Mucosa of descending colon (tissue), 3 donors: Measurements from ENCODE around the gene NR2F1. TPM values are rescaled to one million over a fixed set of nuclear protein-coding genes. Genes with fewer than 3 reads are reported as not detected.

ENCODE experiments used
- ATAC-seq: fragments of 200-7000 bp; cut with Tn5 transposase; one replicate; pipeline ENCODE4 v1.9.1; 2020; ENCODE audit warnings: mild to moderate bottlenecking, moderate library complexity
- DNase-seq, 3 donors: peaks; one replicate each; pipeline ENCODE4 v3.0.0-alpha.2; 2020
- H3K36me3 ChIP-seq: fragments of 200-600 bp; one replicate; pipeline ENCODE4 v1.8.0; 2021; ENCODE audit warnings: low read depth, mild to moderate bottlenecking
- H3K4me1 ChIP-seq: fragments of 200-600 bp; one replicate; pipeline ENCODE4 v1.8.0; 2021; ENCODE audit warnings: low read depth, mild to moderate bottlenecking
- H3K4me3 ChIP-seq: fragments of 200-600 bp; one replicate; pipeline ENCODE4 v1.8.0; 2021; ENCODE audit warnings: mild to moderate bottlenecking
- H3K9me3 ChIP-seq: fragments of 200-600 bp; one replicate; pipeline ENCODE4 v1.8.0; 2021; ENCODE audit warnings: mild to moderate bottlenecking
- CTCF ChIP-seq: fragments of 200-600 bp; IDR thresholded peaks from one replicate; pipeline ENCODE4 v1.8.0; 2022; ENCODE audit warnings: antibody characterized with exemption, mild to moderate bottlenecking
- intact Hi-C, 2 donors: fragments of 100-400 bp; cut with DNase I in 1 of 2; cut with micrococcal nuclease in 1 of 2; formaldehyde crosslinking; loops; one replicate each; pipeline versions ENCODE4 v1.11.0 to v1.11.1; 2022; cut with DNase I, micrococcal nuclease
- total RNA-seq, 3 donors: library from RNA; stranded (reverse); fragmentation: NEBNext Ultra II Directional in 2 of 3; extraction: Animal tissue kit (Norgen Biotek cat#: 25700) in 2 of 3; gene quantifications; one replicate each; pipeline versions ENCODE4 v1.2.1 to v1.2.4, GENCODE V29; 2021 to 2023
- donor health status: DM: no; HTN: no; CAD: no; lungs with moderate emphysema.
- donor health status: DM: no; HTN: no; CAD: no.
- donor health status: DM: no; HTN: yes; CAD: no.

Gene NR2F1
- total RNA-seq, 3 donors from 2014 or later: 2.3 to 9.1 (median 6.2) TPM

GRCh38 chr5:93592883-93593282, 9.9 kb downstream of the NR2F1 start:
- no peaks in the 10 kb centered on the region for H3K9me3 ChIP-seq
- no peaks in the 10 kb centered on the region for H3K36me3 ChIP-seq
- DNase-seq (no peak), ATAC-seq (no peak)
- intact Hi-C loops: no loop called here
- no peak overlapping the region for H3K4me3 ChIP-seq
- peaks cover 2% of the 10 kb centered on the region for H3K4me1 ChIP-seq
- no peak for TF ChIP-seq CTCF

- Histone ChIP-seq H3K9me3 (no peaks in the 10 kb centered on the region), H3K4me3 (no peak overlapping the region), H3K4me1 (peaks cover 2% of the 10 kb centered on the region), H3K36me3 (no peaks in the 10 kb centered on the region)
- ATAC-seq (no peak), DNase-seq (no peak)
- intact Hi-C loops: no loop called here
- no peak for TF ChIP-seq CTCF
Measured at GRCh38 chr5:93593476-93594131, 10.6 kb downstream of the NR2F1 start.

- intact Hi-C loops: no loop called here
- no peak for TF ChIP-seq CTCF
- Histone ChIP-seq H3K9me3 (no peaks in the 10 kb centered on the region), H3K4me3 (no peak overlapping the region), H3K4me1 (peaks cover 2% of the 10 kb centered on the region), H3K36me3 (no peaks in the 10 kb centered on the region)
- ATAC-seq (no peak), DNase-seq (peak in 1 of 3 donors; percentile 47)
Measured at GRCh38 chr5:93594591-93595419, 11.8 kb downstream of the NR2F1 start.

- DNase-seq: no peak
- TF ChIP-seq CTCF: no peak
- Histone ChIP-seq H3K4me1 (peaks cover 2% of the 10 kb centered on the region), H3K36me3 (no peaks in the 10 kb centered on the region), H3K4me3 (no peak overlapping the region), H3K9me3 (no peaks in the 10 kb centered on the region)
- intact Hi-C loops: no loop called here
- ATAC-seq: no peak
Measured at GRCh38 chr5:93595420-93596147, 12.6 kb downstream of the NR2F1 start.

GRCh38 chr5:93596310-93596675, 13.3 kb downstream of the NR2F1 start:
- Histone ChIP-seq H3K9me3 (no peaks in the 10 kb centered on the region), H3K36me3 (no peaks in the 10 kb centered on the region), H3K4me1 (peaks cover 2% of the 10 kb centered on the region), H3K4me3 (no peak overlapping the region)
- intact Hi-C loops: no loop called here
- no peak for TF ChIP-seq CTCF
- no peak for DNase-seq
- no peak for ATAC-seq
